ENCODE results near the gene ALK.
A peak's percentile ranks its signal among the peaks of the same experiment; 100 is the strongest.

The ALK gene

DNA sequence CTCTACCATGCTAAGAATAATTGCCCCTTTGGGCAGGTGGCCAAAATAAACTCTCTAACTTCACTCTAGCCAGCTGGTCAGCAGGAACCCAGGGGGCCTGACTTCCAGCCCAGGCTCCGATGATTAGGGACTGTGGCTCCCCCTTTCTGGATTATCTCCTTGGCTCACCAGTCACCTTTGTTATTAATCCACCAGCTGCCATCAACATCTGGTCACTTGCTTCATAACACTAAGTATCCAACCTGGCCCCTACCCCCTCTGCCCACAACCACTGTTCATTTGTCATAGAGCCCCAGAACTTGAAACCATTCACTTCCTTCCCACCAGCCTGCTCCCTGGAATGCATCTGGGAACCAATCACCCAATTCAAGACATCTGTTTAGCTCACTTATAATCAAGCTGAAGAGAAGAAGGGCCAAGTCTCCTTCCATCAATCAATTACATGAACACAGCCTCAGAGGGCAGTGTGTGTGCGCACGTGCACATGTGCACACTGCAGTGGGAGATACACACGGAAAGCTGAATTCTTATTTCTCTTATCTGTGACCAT, 215.1 kb downstream of the ALK start:
- no peak for DNase-seq

DNA sequence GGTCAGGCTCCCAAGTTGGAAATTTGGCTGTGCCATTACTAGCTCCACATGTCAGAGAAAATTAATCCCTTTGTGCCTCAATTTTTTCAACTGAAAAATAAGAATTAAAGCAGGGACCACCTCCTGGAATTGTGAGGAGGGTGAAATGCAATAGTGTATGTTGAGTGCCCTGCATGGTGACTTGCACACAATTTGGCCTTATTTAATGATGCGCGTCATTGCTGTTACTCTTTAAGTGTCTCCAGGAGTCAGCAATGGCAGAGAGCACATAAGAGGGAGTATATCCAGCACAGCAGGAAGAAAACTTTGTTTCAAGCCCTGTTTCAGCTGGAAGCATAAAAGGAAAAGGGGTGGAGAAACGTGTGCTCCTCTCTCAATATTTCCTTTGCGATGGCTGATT, 215.8 kb downstream of the ALK start:
- DNase-seq: no peak

DNA sequence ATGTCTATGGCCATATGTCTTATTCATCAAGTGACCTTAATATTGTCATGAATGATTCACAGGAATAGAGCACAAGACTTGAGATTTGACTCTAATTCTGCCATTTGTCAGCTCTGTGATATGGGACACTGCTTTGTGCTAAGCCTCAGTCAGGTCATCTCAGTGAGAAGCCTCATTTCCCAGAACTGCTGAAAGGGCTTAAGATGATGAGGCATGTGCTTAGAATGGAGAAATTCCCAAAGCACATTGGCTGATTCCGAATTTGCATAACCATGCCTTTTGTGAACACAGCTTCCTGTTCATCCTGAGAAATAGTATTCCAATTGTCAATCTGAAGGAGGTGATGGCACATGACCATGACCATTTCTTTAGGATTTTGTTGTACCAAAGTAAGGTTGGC, 218.1 kb downstream of the ALK start:
- peak; percentile 8 for DNase-seq

DNA sequence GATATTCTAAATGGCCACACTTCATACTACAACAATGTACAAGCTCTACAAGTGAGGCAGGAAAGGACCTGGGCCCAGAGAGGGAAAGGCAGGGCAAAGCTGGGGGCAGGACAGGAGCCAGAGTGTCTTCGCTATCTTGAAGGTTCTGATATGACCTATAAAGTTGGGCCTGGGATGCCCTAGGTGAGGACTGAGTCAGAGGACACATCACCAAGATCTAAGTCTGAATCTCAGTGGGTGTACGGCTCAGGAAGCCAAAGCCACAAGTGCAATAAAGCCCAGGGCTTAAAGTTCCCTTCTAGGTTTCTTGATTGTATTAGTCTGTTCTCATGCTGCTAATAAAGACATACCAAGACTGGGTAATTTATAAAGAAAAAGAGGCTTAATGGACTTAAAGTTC, 219.1 kb downstream of the ALK start:
- DNase-seq: no peak

DNA sequence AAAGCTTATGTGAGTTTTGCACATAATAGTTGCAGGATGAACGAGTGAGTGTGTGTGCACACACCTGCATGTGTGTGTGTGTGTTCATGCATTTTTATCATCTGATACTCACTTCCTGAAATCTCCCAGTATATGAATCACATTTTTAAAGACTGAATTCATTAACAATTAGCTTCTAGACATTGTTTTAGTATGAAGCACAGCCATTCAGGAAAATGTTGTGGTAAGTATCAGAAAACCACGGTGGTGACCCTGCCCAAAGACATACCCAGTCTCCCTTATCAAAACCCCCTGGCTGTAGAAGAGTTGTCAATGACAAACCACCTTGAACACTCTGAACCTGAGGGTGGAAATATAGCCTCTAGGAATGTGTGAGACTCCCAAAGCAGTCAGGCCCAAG, 220.8 kb downstream of the ALK start:
- no peak for DNase-seq

DNA sequence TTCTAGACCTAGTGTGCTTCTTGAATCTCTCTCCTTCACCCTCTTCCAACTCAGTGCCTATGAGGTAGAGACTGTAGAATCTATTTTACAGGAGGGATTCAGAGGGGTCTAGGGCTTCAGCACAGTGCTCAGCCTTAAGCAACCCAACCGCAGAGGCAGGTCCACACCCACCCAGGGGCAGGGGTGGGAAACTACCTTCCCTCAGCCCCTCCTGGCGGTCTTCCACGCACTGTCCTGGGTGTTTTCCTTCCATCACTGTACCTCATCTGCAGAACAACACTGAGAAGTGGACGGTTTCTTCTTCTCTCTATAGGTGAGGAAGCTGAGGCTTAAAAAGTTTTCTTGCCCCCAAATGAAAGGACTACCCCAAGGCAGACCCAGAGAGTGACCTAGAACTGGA, 222.3 kb downstream of the ALK start:
- no peak for DNase-seq

DNA sequence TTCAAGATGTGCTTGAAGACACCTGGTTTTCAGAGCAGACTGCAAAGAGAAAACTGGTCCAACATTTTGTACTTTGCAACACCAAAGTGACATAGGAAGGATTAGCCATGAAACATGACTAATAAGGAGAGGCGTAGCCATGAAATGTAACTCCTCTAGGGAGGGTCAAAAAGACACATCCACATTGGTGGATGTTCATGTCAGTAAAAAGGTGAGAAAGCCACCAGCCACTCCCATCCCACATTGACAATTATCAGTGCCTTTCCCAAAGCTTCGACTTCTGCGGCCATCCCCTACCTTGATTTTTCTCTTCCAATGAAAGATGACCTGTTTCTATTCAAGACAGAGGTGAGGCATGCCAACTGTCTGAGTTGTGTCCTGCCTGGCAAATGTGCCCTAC, 223.2 kb downstream of the ALK start:
- no peak for DNase-seq

DNA sequence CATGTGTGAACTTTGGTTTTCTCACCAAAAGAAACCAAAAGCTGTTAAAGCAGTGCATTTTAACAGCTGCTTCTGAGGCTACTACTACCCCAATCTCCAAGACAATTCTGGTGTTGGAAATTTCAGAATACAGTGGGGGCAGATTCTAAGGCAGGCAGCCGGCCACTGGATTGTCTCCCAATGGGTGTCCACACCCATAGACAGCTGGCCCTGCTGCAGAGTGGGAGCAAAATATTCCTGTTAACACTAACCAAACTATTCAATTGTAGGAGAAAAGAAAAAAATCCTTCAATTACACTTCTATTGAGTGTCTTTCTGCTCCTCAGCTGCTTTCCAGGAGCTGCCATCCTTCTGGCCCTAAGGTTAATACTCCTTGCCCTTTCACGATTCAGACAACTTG, 223.7 kb downstream of the ALK start:
- no peak for DNase-seq

DNA sequence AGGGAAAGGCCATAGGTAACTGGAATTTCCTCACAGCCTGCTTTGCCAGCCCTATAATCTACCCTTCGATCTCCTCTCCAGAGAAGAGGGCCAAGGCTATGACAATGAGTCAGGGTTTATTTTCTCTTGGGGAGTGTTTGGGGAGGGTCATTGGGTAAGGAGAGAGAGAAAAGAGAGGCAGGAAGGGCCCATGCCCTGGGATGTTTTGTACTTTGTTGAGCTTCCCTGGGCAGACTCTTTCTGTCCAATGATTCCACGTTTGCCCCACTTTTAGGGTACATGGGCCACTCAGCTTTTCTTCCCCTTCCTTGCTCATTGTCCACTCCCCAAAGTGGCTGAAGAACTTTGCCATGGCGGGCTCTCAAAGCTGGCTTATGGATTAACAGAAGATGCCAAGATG, 224.2 kb downstream of the ALK start:
- no peak for DNase-seq

DNA sequence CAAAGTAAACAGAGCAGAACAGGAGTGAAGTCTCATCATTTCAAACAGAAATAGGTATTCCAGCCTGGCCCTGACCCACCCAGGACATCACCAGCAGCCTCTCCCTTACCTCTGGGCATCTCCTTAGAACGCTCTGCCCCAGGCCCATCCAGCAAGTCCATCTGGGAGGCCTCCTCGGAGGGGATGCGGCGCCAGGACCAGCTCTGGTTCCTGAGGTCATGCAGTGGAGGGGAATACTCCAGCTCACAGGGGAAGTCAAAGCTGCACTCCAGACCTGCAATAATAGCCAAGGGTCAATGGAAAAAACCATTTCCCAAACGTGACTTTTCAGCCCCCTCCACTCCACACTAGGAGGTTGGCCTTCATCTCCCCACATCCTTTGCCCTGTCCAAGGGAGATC, 226.6 kb downstream of the ALK start:
- no peak for DNase-seq

DNA sequence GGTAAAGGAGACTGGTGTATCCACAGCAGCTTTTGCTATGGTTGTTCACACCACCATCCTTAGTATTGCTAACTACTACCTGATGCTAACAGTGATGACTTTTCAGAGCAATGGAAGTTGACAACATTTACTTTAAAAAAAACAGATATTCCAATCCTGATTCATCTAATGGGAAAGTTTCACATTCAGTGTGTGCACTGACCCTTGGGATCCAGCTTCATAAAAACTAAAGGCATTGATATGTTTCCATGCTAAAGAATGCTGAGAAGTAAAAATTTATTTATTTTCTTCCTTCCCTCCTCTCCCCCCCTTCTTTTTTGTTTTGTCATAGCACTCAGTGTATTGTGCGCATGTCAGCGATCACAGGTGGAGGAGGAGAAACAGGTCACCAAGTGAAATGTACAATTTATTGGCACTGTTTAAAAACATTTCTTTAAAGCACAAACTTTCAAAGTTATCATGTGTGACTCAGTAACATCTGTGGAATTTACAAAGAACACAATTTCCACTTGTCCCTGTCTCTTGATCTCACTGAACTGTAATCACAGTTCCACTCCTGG, 229.9 kb downstream of the ALK start:
- no peak for DNase-seq

DNA sequence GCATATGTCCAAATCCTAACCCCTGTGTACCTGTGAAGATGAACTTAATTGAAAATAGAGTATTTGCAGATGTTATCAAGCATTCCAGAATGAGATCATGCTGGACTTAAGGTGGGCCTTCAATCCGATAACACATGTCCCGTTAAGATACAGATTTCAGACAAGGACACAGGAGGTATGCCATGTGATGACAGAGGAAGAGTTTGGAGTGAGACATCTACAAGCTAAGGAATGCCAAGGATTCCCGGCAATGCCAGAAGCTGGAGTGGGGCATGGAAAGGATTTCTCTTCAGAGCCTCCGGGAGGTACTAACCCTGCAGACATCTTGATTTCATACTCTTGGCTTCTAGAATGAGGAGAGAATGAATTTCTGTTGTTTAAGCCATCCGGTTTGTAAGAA, 231.7 kb downstream of the ALK start:
- DNase-seq: no peak

DNA sequence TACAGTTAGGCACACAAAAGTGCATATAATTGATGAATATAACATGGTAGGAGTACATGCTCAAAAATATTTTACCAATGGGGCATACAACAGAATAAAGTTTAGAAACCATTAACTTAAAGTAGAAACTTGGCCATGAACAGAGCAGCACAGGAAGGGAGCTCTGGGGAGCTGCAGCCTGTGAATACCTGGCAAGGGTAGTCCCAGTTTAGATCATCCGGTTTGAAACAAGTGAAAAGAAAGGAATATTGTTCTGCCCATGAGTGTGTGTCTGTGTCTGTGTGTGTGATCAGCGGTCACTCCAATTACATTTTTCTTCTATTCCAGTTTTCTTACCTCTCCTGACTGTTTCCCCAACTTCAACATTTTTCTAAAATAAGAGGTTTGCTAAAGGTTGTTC, 233.0 kb downstream of the ALK start:
- no peak for DNase-seq

DNA sequence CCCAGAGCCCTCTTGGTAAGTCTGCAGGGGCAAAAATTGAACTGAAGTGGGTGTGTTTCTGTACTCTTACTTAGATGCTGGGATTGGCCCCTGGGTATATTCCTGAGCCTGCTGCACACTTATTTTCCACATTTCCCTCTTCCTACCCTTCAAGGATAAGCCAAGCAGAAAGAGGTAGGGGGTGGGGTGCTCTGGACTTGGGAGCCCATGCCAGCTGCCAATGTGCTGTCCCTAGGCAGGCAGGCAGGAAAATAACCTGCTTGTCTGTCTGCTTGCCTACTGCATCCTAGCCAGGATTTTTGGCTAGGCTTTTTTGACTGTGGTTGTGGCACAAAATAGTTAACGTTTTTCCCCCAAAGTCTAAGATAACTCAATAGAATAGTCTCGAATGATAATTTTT, 234.3 kb downstream of the ALK start:
- no peak for DNase-seq

DNA sequence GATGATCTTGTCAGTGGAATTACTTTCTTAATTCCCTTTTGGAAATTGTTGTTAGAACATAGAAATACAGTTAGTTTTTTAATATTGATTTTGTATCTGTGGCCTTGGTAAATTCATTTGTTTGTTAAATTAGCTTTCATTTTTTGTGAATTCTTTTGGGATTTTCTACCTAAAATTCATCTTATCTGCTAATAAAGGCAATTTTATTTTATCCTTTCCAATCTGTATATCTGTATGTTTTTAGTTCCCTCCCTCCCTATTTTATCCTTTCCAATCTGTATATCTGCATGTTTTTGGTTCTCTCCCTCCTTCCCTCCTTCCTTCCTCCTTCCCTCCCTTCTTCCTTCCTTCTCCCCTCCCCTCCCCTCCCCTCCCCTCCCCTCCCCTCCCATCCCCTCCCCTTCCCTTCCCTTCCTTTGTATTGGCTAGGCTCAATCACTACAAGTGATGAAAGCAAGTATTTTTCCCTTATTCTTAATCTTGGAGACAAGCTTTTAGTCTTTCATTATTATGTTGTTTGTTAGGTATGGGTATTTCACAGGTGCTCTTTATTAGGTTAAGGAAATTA, 244.4 kb downstream of the ALK start:
- no peak for DNase-seq

DNA sequence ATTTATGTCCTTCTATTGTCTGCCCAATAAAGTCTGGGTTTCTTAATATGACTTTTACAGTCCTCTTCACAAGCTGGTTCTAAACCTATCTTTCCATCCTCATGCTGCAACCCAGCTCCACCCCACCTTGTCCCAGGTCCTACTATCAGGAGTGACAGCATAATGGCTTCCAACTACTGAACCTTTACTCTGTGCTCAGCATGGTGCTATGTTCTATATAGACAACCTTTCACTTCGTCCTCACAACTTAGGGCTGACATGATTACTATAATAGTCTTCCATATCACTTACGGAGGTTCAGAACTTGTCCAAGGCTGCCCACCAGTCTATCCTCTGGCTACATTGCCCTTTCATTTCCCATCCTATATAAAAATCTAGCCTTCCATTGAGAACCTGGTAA, 256.8 kb downstream of the ALK start:
- no peak for DNase-seq

DNA sequence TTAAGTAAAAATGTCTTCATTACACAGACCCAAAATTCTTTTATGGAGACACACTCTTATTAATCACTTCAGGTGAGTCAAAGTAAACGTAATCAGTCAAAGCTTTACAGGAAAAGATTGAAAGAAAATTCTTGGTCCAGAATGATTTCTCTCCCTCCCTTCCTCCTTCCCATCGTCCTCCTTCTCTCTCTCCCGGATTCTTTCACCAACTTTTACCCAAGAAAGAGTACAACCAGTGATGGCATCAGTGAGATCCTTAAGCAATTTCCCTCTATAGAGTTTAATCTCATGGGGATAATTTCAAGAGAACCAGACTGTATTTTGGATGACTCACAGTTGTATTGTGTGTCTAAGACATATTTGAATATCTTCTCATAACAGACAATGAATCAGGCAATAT, 258.1 kb downstream of the ALK start:
- no peak for DNase-seq

DNA sequence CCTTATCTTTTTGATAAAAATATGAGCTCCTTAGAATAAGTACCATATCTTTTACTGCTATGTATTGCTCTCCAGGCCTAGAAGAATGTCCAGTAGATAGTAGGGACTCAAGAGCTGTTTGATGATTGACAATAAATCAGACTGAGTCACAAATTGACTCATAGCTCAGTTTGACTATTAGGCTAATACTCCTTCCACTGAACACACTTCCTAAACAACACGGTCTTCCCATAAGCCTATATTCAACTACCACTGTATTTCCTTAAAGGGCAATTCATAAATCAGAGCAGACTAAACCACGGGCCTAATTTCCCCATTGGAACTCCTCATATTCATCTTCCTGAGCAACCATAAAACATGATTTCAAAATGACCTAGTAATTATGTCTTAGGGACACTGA, 258.5 kb downstream of the ALK start:
- DNase-seq: no peak

DNA sequence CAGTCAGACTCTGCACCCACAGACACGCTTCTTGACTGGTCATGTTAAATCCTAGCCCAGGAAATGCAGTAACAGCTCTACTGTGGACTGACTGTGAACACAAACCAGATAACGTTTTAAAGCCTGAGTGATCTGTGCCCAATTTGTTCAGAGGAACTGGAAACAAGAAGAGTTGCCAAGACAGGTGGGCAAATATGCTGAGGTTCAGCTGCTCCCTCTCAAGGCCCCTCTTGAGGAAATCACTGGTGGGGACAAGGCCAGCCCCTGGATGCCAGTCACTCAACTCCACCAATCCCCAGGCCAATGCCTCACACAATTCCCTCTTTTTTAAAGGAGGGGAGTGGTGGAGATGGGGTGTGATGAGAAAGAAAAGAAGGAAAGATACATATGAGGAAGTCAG, 261.2 kb downstream of the ALK start:
- no peak for DNase-seq

DNA sequence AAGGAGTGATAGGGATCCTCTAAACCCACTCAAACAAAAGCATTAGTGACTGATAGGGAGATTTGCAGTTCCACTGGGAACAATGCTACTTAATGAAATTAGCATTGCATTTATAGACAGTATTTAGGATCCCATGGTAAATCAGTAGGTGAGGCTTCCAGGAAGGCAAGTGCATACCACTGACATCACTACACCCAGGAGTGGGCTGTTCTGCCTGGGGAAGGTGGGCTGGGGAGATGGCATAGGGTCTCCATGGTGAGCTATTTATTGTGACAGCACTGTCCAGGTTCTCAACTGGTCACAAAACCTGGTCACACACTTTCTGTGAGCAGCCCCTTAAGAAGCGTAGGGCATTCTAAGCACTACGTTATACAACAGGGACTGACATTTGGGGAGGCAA, 262.2 kb downstream of the ALK start:
- DNase-seq: no peak

DNA sequence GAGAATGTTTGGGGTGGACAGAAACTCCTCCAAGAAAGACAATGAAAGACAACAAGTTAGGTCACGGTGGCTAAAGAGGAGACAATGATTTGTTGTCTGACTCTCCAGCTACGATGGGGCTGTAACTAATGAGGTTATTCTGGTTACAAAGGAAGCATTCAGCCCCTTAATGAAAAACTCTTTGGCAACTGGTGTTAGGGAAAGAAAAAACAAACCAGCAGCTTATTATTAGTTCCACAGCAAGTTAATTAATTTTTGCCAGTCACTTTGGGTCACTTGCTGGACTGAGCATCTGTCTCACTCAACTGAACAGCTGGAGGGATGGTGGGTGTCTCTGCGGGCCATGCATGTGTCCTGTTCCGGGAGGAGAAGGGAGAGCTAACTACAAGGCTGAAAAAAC, 263.7 kb downstream of the ALK start:
- DNase-seq: no peak

DNA sequence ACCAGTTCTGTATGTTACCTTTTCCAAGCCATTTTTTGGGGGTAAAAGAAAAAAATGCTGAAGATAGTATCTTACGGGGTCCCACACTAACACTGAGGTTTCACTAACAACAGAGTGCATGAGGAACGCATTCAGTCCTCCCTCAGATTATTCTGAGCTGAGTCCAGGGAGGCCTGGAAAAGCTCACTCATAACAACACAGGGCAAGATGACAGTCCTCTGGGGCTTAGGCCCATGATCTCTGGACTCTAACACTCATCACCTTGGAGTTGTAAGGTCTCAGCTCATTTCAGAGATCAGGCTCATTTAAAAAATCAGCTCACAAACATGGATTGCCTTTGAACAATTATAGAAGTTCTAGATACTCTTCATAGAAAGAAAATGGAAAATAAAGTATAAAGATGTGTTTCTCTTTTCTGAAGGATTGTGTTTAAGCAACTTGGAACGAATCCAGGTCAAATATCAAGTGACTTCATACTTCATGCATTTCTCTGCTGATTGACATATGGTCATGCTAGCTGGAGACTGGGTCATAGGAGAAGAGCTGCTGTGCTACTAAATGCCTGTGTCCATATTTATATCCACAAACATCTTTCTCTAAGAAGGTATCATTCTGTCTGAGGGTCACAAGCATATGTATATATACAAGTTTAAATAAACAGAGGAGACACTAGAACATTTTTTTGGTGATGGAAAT, 265.8 kb downstream of the ALK start:
- DNase-seq: no peak

DNA sequence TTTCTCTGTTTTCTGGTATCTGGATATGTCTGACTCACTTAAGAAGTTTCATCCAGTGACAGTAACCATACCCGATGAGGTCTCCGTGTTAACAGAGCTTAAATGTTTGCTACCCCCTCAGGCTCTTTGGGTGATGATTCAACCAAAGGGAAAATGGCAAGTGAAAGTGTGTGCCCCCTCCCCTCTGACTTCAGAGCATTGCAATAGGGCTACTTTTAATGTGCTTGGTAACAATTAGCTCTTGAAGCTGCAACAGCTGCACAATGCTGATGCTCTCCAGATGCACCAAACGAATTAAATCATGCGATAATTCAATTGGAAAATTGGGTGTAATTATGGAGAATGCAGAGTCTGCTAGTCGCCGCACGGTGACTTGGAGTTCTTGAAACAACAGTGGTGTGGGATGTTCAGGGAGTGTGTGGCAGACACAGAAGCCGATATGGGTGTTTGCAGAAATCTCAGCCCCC, 270.7 kb downstream of the ALK start:
- DNase-seq: no peak

DNA sequence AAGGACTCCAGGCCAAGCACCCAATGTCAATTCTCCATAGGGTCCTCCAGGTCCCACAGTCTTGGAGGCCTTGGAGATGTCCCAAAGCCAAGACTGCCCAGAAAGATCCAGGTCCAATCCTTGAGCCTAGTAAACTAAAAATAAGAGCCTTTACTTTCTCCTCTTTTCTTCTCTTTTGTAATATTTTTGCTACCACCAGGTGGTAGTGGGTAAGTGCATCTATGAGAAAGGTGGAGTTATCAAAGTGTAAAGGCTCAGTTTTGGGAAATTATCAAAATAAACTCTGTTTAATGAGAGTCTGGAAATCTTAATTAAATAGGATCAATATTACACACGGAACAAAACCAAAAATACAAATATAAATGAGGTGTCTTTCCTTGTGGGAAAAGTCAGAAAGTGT, 276.4 kb downstream of the ALK start:
- DNase-seq: no peak

DNA sequence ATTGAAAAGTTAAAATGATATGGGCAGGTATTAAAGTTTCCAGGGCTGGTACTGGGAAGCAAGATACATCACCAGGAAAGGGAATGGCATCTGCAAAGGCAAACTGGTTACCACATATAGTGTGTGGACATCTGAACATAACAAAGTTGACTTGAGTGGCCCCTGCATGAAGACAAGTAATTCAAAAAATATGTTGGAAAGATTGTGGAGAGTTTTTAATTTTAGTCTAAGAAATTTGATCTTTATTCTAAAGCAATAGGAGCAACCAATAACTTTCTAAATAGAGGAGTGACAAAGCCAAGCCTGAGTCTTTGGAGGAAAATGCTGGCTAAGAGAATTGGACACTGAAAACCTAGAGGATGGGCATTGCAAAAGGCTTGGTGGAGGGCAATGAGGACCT, 278.2 kb downstream of the ALK start:
- no peak for DNase-seq
